K562 (cell line): Measurements from ENCODE around the gene CUX1. TPM values are rescaled to one million over a fixed set of nuclear protein-coding genes. Genes with fewer than 3 reads are reported as not detected.

Experiments used
- BRD9 ChIP-seq: fragments of 450-650 bp; IDR thresholded peaks from 2 replicates; pipeline ENCODE4 v1.6.1; 2018; ENCODE audit warnings: low read depth; ENCODE audit not compliant: partially characterized antibody
- CBFA2T3 ChIP-seq: fragments of 450-650 bp; IDR thresholded peaks from 2 replicates; pipeline ENCODE4 v1.6.1; 2017
- COPS2 ChIP-seq: fragments of 450-650 bp; conservative IDR thresholded peaks from 2 replicates; pipeline ENCODE4 v1.6.1; 2016; ENCODE audit warnings: mild to moderate bottlenecking, moderate library complexity
- DPF2 ChIP-seq: fragments of 450-650 bp; IDR thresholded peaks from 2 replicates; pipeline ENCODE4 v1.6.1; 2016
- FOXK1 ChIP-seq: sonication (generic); formaldehyde crosslinking; IDR thresholded peaks from 2 replicates; pipeline ENCODE4 v1.8.0; 2022; ENCODE audit warnings: missing genetic modification reagents, mild to moderate bottlenecking, borderline replicate concordance
- GATAD2A ChIP-seq: fragments of 450-650 bp; IDR thresholded peaks from 2 replicates; pipeline ENCODE4 v1.6.1; 2017
- KDM5B ChIP-seq: fragments of 200-600 bp; sonication (generic); IDR thresholded peaks from 2 replicates; pipeline ENCODE4 v1.6.1; 2012; ENCODE audit warnings: low read depth, mild to moderate bottlenecking, moderate library complexity, low read length, control low read depth, inconsistent platforms; ENCODE audit not compliant: insufficient replicate concordance
- MXI1 ChIP-seq: IDR thresholded peaks from 2 replicates; pipeline ENCODE4 v1.6.1; 2011; ENCODE audit warnings: low read depth, mild to moderate bottlenecking, improper control_type of control experiment, low read length
- NBN ChIP-seq: fragments of 450-650 bp; IDR thresholded peaks from 2 replicates; pipeline ENCODE4 v1.6.1; 2016; ENCODE audit warnings: low read depth, mild to moderate bottlenecking
- NFRKB ChIP-seq: fragments of 450-650 bp; IDR thresholded peaks from 2 replicates; pipeline ENCODE4 v1.6.1; 2016; ENCODE audit warnings: low read depth
- NR3C1 ChIP-seq: sonication (generic); formaldehyde crosslinking; IDR thresholded peaks from 2 replicates; pipeline ENCODE4 v1.8.1; 2022; ENCODE audit warnings: missing genetic modification reagents
- RBBP5 ChIP-seq: fragments of 200-600 bp; sonication (generic); IDR thresholded peaks from 2 replicates; pipeline ENCODE4 v1.6.1; 2012; ENCODE audit warnings: borderline replicate concordance, mild to moderate bottlenecking, low read length, control low read depth, inconsistent platforms; ENCODE audit not compliant: insufficient read depth, poor library complexity, severe bottlenecking
- RBFOX2 ChIP-seq: fragments of 200-400 bp; formaldehyde crosslinking; IDR thresholded peaks from 2 replicates; pipeline ENCODE4 v1.6.1; 2017; ENCODE audit warnings: low read depth, mild to moderate bottlenecking, low read length, moderate library complexity
- RFX5 ChIP-seq: IDR thresholded peaks from 2 replicates; pipeline ENCODE4 v1.6.1; 2011; ENCODE audit warnings: low read depth, mild to moderate bottlenecking, improper control_type of control experiment, low read length
- SREBF2 ChIP-seq: sonication (generic); formaldehyde crosslinking; IDR thresholded peaks from 2 replicates; pipeline ENCODE4 v1.4.0; 2020; ENCODE audit warnings: mild to moderate bottlenecking, missing genetic modification reagents
- STAG1 ChIP-seq: sonication (generic); formaldehyde crosslinking; IDR thresholded peaks from 2 replicates; pipeline ENCODE4 v1.5.0; 2020; ENCODE audit warnings: missing genetic modification reagents, borderline replicate concordance
- TCF7L2 ChIP-seq: fragments of 150-350 bp; IDR thresholded peaks from 2 replicates; pipeline ENCODE4 v1.6.1; 2016; ENCODE audit warnings: low read depth, mild to moderate bottlenecking, low read length, moderate library complexity
- TEAD1 ChIP-seq, 2 experiments: fragments of 450-650 bp in 1 of 2; sonication (generic) in 1 of 2; formaldehyde crosslinking; IDR thresholded peaks; 2 replicates each; pipeline versions ENCODE4 v1.4.0 to v1.8.0; 2020 to 2022; ENCODE audit warnings: mild to moderate bottlenecking in 2 of 2, missing genetic modification reagents in 1 of 2
- ZNF165 ChIP-seq: fragments of 250-450 bp; sonication (Bioruptor Pico); IDR thresholded peaks from 2 replicates; pipeline ENCODE4 v1.4.0; 2020; ENCODE audit warnings: borderline replicate concordance
- ZNF175 ChIP-seq: fragments of 200-800 bp; sonication (Bioruptor generic); IDR thresholded peaks from 2 replicates; pipeline ENCODE4 v1.6.1; 2016; ENCODE audit warnings: low read depth, mild to moderate bottlenecking, missing genetic modification characterization, missing compliant biosample characterization
- ZNF445 ChIP-seq: fragments of 250-450 bp; sonication (Bioruptor Pico); IDR thresholded peaks from 2 replicates; pipeline ENCODE4 v1.4.0; 2020; ENCODE audit warnings: low read depth, mild to moderate bottlenecking, moderate library complexity
- ZNF589 ChIP-seq: fragments of 200-800 bp; sonication (Bioruptor generic); IDR thresholded peaks from 2 replicates; pipeline ENCODE4 v1.6.1; 2016; ENCODE audit warnings: low read depth, missing genetic modification characterization, missing compliant biosample characterization
- ZNF75A ChIP-seq: fragments of 450-650 bp; formaldehyde crosslinking; IDR thresholded peaks from 2 replicates; pipeline ENCODE4 v1.4.0; 2020; ENCODE audit warnings: mild to moderate bottlenecking
- polyA plus RNA-seq, 8 experiments: library from polyadenylated mRNA; depleted of rRNA in 4 of 8; stranded (reverse) in 5 of 8; unstranded in 3 of 8; fragments of >200 nt; fragmentation: Nextera tagmentation in 2 of 8; fragmentation: Illumina TruSeq in 1 of 8; extraction: Ambion mirVana in 2 of 8; extraction: Trizol in 1 of 8; gene quantifications; 2 replicates each; pipeline versions ENCODE4 v1.2.1 to v1.2.3, GENCODE V29; 2011 to 2014; ENCODE audit warnings: inconsistent platforms in 1 of 8, missing spikeins in 1 of 8
- total RNA-seq, 7 experiments: library from RNA; depleted of rRNA in 6 of 7; stranded (reverse); fragments of >200 nt in 6 of 7; fragmentation: Illumina TruSeq in 2 of 7; extraction: Trizol in 2 of 7; gene quantifications; 2 replicates each; pipeline versions ENCODE4 v1.2.1 to v1.2.3, GENCODE V29; 2011 to 2021; ENCODE audit warnings: low replicate concordance in 1 of 7
- TF ChIP-seq, protein P1 (sequence below): IDR thresholded peaks from 3 replicates; pipeline ENCODE4 v1.6.1; 2011; ENCODE audit warnings: borderline replicate concordance, mild to moderate bottlenecking, moderate library complexity; ENCODE audit not compliant: insufficient read length; ENCODE audit errors: extremely low read depth
- TF ChIP-seq, protein P2 (sequence below): fragments of 250-450 bp; sonication (Bioruptor Pico); IDR thresholded peaks from 2 replicates; pipeline ENCODE4 v1.9.0; 2021; ENCODE audit warnings: mild to moderate bottlenecking, inconsistent platforms
- TF ChIP-seq, protein P3 (sequence below): fragments of 250-450 bp; sonication (Bioruptor Pico); IDR thresholded peaks from 2 replicates; pipeline ENCODE4 v1.5.0; 2021

Gene CUX1
- total and polyA plus RNA-seq, 9 of the 15 experiments (the other 6 are each of a cell fraction or from before 2014, with no cell fraction given), result 3.6 to 55.3 (median 25.2) TPM

DNA sequence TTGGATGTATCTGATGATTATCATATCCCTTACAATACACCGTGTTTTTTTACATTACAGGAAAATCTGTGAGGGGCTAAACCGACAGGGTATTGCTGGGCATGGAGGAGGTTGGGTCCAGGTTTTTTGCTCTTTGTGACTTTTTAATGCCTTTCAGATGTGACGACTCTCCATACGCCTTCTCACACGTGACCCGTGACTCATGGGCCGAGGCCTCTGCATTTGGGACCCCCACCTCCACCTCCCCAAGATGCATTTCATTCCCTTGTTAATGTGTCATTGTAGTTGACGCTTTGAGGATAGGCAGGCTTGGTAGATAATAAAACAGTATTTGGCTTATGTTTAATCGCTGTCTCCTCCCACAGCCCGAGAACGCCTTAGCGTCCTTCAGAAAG, 95.3 kb downstream of the CUX1 start (continued):
- TF ChIP-seq ZNF589 (CRISPR knock-in tag), result peak; percentile 42; the same call in 1 of the 2 replicates
- no peak for TF ChIP-seq RBBP5
- no peak for TF ChIP-seq GATAD2A
- TF ChIP-seq STAG1 (CRISPR knock-in tag), result no peak
- no peak for TF ChIP-seq NBN
- TF ChIP-seq RFX5, result no peak
- TF ChIP-seq RBFOX2, result no peak
- TF ChIP-seq, protein P1, sequence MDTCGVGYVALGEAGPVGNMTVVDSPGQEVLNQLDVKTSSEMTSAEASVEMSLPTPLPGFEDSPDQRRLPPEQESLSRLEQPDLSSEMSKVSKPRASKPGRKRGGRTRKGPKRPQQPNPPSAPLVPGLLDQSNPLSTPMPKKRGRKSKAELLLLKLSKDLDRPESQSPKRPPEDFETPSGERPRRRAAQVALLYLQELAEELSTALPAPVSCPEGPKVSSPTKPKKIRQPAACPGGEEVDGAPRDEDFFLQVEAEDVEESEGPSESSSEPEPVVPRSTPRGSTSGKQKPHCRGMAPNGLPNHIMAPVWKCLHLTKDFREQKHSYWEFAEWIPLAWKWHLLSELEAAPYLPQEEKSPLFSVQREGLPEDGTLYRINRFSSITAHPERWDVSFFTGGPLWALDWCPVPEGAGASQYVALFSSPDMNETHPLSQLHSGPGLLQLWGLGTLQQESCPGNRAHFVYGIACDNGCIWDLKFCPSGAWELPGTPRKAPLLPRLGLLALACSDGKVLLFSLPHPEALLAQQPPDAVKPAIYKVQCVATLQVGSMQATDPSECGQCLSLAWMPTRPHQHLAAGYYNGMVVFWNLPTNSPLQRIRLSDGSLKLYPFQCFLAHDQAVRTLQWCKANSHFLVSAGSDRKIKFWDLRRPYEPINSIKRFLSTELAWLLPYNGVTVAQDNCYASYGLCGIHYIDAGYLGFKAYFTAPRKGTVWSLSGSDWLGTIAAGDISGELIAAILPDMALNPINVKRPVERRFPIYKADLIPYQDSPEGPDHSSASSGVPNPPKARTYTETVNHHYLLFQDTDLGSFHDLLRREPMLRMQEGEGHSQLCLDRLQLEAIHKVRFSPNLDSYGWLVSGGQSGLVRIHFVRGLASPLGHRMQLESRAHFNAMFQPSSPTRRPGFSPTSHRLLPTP, result no peak
- TF ChIP-seq NR3C1 (CRISPR knock-in tag), result no peak
- 0 out of 4 replicates have a peak, but pooled peaks of 1 of the 2 experiments have one; percentile 26 for TF ChIP-seq TEAD1 (CRISPR knock-in tag; IDR thresholded peaks at IDR 0.05)
- TF ChIP-seq ZNF445 (CRISPR knock-in tag), result no peak
- TF ChIP-seq CBFA2T3, result no peak
- TF ChIP-seq, protein P2, sequence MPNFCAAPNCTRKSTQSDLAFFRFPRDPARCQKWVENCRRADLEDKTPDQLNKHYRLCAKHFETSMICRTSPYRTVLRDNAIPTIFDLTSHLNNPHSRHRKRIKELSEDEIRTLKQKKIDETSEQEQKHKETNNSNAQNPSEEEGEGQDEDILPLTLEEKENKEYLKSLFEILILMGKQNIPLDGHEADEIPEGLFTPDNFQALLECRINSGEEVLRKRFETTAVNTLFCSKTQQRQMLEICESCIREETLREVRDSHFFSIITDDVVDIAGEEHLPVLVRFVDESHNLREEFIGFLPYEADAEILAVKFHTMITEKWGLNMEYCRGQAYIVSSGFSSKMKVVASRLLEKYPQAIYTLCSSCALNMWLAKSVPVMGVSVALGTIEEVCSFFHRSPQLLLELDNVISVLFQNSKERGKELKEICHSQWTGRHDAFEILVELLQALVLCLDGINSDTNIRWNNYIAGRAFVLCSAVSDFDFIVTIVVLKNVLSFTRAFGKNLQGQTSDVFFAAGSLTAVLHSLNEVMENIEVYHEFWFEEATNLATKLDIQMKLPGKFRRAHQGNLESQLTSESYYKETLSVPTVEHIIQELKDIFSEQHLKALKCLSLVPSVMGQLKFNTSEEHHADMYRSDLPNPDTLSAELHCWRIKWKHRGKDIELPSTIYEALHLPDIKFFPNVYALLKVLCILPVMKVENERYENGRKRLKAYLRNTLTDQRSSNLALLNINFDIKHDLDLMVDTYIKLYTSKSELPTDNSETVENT (CRISPR knock-in tag), result no peak
- TF ChIP-seq ZNF175 (CRISPR knock-in tag), result no peak
- no peak for TF ChIP-seq KDM5B
- no peak for TF ChIP-seq MXI1
- TF ChIP-seq, protein P3, sequence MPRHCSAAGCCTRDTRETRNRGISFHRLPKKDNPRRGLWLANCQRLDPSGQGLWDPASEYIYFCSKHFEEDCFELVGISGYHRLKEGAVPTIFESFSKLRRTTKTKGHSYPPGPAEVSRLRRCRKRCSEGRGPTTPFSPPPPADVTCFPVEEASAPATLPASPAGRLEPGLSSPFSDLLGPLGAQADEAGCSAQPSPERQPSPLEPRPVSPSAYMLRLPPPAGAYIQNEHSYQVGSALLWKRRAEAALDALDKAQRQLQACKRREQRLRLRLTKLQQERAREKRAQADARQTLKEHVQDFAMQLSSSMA (CRISPR knock-in tag), result no peak
- no peak for TF ChIP-seq TCF7L2
- TF ChIP-seq NFRKB, result peak; percentile 66; the same call in 1 of the 2 replicates
- no peak for TF ChIP-seq BRD9
- TF ChIP-seq COPS2, result no peak
- TF ChIP-seq DPF2, result 0 out of 2 replicates have a peak, but pooled peaks have one; percentile 49
- no peak for TF ChIP-seq ZNF165 (CRISPR knock-in tag)
- no peak for TF ChIP-seq ZNF75A (CRISPR knock-in tag)
- TF ChIP-seq FOXK1 (CRISPR knock-in tag), result no peak
- no peak for TF ChIP-seq SREBF2 (CRISPR knock-in tag)
